HepG2 (cell line): Measurements from ENCODE around the gene PDZD11. TPM values are rescaled to one million over a fixed set of nuclear protein-coding genes. Genes with fewer than 3 reads are reported as not detected.

Experiments used
- ARNT2 ChIP-seq: sonication (generic); formaldehyde crosslinking; IDR thresholded peaks from 2 replicates; pipeline ENCODE4 v1.8.0; 2022; ENCODE audit warnings: mild to moderate bottlenecking, low read depth, missing genetic modification reagents, moderate library complexity
- ATF4 ChIP-seq, 2 experiments: fragments of 450-650 bp in 1 of 2; sonication (generic) in 1 of 2; formaldehyde crosslinking; IDR thresholded peaks; 2 replicates each; pipeline versions ENCODE4 v1.5.0 to v1.8.0; 2020 to 2022; ENCODE audit warnings: mild to moderate bottlenecking in 1 of 2, missing genetic modification reagents in 1 of 2
- BCL3 ChIP-seq: sonication (generic); formaldehyde crosslinking; IDR thresholded peaks from 2 replicates; pipeline ENCODE4 v1.5.1; 2020; ENCODE audit warnings: mild to moderate bottlenecking, missing genetic modification reagents, moderate library complexity
- CTCF ChIP-seq: sonication (generic); formaldehyde crosslinking; IDR thresholded peaks from 2 replicates; pipeline ENCODE4 v1.5.0; 2020; ENCODE audit warnings: mild to moderate bottlenecking, missing genetic modification reagents, moderate library complexity
- ELF4 ChIP-seq: sonication (generic); formaldehyde crosslinking; IDR thresholded peaks from 2 replicates; pipeline ENCODE4 v1.5.0; 2020; ENCODE audit warnings: missing genetic modification reagents, mild to moderate bottlenecking, moderate library complexity, borderline replicate concordance
- FOXM1 ChIP-seq: sonication (generic); formaldehyde crosslinking; IDR thresholded peaks from 2 replicates; pipeline ENCODE4 v1.5.0; 2020; ENCODE audit warnings: missing genetic modification reagents
- GATAD1 ChIP-seq: IDR thresholded peaks from 2 replicates; pipeline ENCODE4 v1.6.1; 2016; ENCODE audit warnings: missing genetic modification reagents, missing compliant biosample characterization
- HOXA9 ChIP-seq: sonication (generic); formaldehyde crosslinking; IDR thresholded peaks from 2 replicates; pipeline ENCODE4 v1.8.1; 2022; ENCODE audit warnings: missing genetic modification reagents, mild to moderate bottlenecking, moderate library complexity, borderline replicate concordance
- MAX ChIP-seq: IDR thresholded peaks from 2 replicates; pipeline ENCODE4 v1.6.1; 2012; ENCODE audit warnings: inconsistent platforms
- SMAD9 ChIP-seq: sonication (generic); formaldehyde crosslinking; IDR thresholded peaks from 2 replicates; pipeline ENCODE4 v1.5.1; 2020; ENCODE audit warnings: mild to moderate bottlenecking, missing genetic modification reagents
- TBX3 ChIP-seq: fragments of 450-650 bp; IDR thresholded peaks from 2 replicates; pipeline ENCODE4 v1.6.1; 2017; ENCODE audit warnings: antibody characterized with exemption, mild to moderate bottlenecking, inconsistent platforms, borderline replicate concordance
- TERF1 ChIP-seq: sonication (generic); formaldehyde crosslinking; IDR thresholded peaks from 2 replicates; pipeline ENCODE4 v1.8.0; 2022; ENCODE audit warnings: mild to moderate bottlenecking, missing genetic modification reagents, moderate library complexity
- ZBTB38 ChIP-seq: sonication (generic); formaldehyde crosslinking; IDR thresholded peaks from 2 replicates; pipeline ENCODE4 v1.5.1; 2020; ENCODE audit warnings: mild to moderate bottlenecking, missing genetic modification reagents
- ZFP91 ChIP-seq: sonication (generic); formaldehyde crosslinking; IDR thresholded peaks from 2 replicates; pipeline ENCODE4 v1.9.0; 2022; ENCODE audit warnings: missing genetic modification reagents, mild to moderate bottlenecking, borderline replicate concordance
- ZNF205 ChIP-seq: IDR thresholded peaks from 2 replicates; pipeline ENCODE4 v1.6.1; 2018; ENCODE audit warnings: missing biosample characterization, missing genetic modification reagents
- ZNF234 ChIP-seq: sonication (generic); formaldehyde crosslinking; conservative IDR thresholded peaks from 2 replicates; pipeline ENCODE4 v1.5.1; 2020; ENCODE audit warnings: mild to moderate bottlenecking, missing genetic modification reagents
- ZNF414 ChIP-seq: sonication (generic); formaldehyde crosslinking; IDR thresholded peaks from 2 replicates; pipeline ENCODE4 v1.5.0; 2020; ENCODE audit warnings: missing genetic modification reagents
- ZNF564 ChIP-seq: sonication (generic); formaldehyde crosslinking; IDR thresholded peaks from 2 replicates; pipeline ENCODE4 v1.8.1; 2023; ENCODE audit warnings: mild to moderate bottlenecking, missing genetic modification reagents
- ZNF7 ChIP-seq: IDR thresholded peaks from 2 replicates; pipeline ENCODE4 v1.6.1; 2016; ENCODE audit warnings: missing biosample characterization, missing genetic modification reagents
- ZNF777 ChIP-seq: sonication (generic); formaldehyde crosslinking; IDR thresholded peaks from 2 replicates; pipeline ENCODE4 v1.4.0; 2020; ENCODE audit warnings: missing genetic modification reagents
- ZSCAN22 ChIP-seq: sonication (generic); formaldehyde crosslinking; IDR thresholded peaks from 2 replicates; pipeline ENCODE4 v1.4.0; 2020; ENCODE audit warnings: mild to moderate bottlenecking, missing genetic modification reagents
- polyA plus RNA-seq, 8 experiments: library from polyadenylated mRNA; depleted of rRNA in 3 of 8; stranded (reverse) in 7 of 8; unstranded in 1 of 8; fragments of >200 nt; fragmentation: Illumina TruSeq in 4 of 8; extraction: Trizol in 4 of 8; gene quantifications; 2 replicates each; pipeline versions ENCODE4 v1.2.1 to v1.2.3, GENCODE V29; 2011 to 2016; ENCODE audit warnings: low read depth in 4 of 8, missing spikeins in 1 of 8, mixed read lengths in 1 of 8; ENCODE audit not compliant: insufficient read depth in 1 of 8
- total RNA-seq, 5 experiments: library from RNA; depleted of rRNA; stranded (reverse); fragments of >200 nt; fragmentation: Illumina TruSeq; extraction: Trizol; gene quantifications; 2 replicates each; pipeline ENCODE4 v1.2.3, GENCODE V29; 2016; ENCODE audit warnings: low read depth in 1 of 5

PDZD11 gene
- total and polyA plus RNA-seq, 2 of the 13 experiments (the other 11 are each of a cell fraction or from before 2014, with no cell fraction given) = 29.1 to 47.0 TPM

- TF ChIP-seq ELF4 (CRISPR knock-in tag) (no peak), FOXM1 (peak; percentile 72; the same call in 1 of the 2 replicates), SMAD9 (no peak), BCL3 (no peak), ATF4 (CRISPR knock-in tag; IDR thresholded peaks at IDR 0.05) (peak in 1 of 2 experiments; percentile 28; a peak in 1 of 4 replicates), ZNF564 (no peak), CTCF (CRISPR knock-in tag) (0 out of 2 replicates have a peak, but pooled peaks have one; percentile 8), ZFP91 (peak; percentile 52; the same call in 1 of the 2 replicates), GATAD1 (CRISPR knock-in tag) (peak; percentile 87), ZSCAN22 (no peak), ZNF7 (CRISPR knock-in tag) (no peak), ARNT2 (CRISPR knock-in tag) (peak; percentile 61; the same call in 1 of the 2 replicates), TBX3 (no peak), MAX (no peak; the same call in 1 of the 2 replicates), ZNF777 (no peak), HOXA9 (CRISPR knock-in tag) (no peak), ZBTB38 (no peak), ZNF234 (CRISPR knock-in tag) (no peak), ZNF414 (no peak), TERF1 (CRISPR knock-in tag) (no peak), ZNF205 (CRISPR knock-in tag) (no peak)
Measured at GRCh38 chrX:70289793-70290770, at the start of gene PDZD11, which contains the start of gene KIF4A (continued).
